ENCODE measurements around the gene GPHN.
"Not testable (repeated sequence)": the region's sequence is repeated elsewhere in the genome, so short reads cannot be mapped to it uniquely, and the experiment has no call there.

Gene GPHN

DNA sequence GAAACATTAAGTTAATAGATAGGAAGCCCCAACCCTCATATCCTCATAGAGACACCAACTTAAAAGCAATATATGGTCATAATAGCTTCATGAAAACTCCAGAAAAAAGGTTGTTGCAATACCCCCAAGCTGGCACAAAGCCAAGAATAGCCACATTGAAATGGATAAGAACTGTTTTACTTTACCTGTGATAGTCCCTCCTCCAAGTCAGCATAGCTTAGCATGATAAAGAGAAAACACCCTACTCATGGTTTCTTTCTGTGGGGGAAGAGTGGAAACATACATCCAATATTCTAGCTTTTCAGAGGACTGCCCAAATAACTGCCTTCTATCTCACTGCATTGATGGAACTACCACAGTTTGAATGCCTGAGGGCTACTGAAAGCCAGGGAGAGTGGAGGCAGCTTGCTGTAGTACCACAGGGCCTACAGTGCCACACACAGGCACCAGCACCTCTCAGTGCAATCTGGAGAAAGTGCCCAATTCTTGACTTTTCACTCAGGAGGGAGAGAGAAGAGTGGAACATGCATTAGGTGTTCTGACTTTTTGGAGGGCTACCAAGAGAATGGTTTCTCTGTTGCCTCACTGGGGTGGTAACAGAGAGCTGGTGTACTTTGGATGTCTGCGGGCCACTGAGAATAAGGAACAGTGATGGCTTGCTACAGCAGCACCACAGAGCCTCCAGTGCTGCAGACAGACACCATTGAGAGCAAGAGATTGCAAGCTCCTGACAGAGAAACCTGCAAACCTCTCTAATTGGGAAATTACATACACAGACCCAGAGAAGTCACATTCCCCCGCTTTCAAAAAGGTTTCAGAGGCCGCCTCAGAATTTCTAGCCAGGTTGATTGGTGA is 524.2 kb downstream of the GPHN start:
- H3K4me1 Mint-ChIP-seq: no peaks in the 10 kb centered on the region
- no peaks in the 10 kb centered on the region for H3K27me3 Mint-ChIP-seq
- H3K36me3 Mint-ChIP-seq: peaks cover 3% of the 10 kb centered on the region
- DNase-seq: no peak
- CTCF ChIA-PET: no interaction called here
- no peak overlapping the region for H3K4me3 Mint-ChIP-seq
- H3K9me3 Mint-ChIP-seq: peaks cover 3% of the 10 kb centered on the region
- H3K27ac Mint-ChIP-seq: no peak overlapping the region

DNA sequence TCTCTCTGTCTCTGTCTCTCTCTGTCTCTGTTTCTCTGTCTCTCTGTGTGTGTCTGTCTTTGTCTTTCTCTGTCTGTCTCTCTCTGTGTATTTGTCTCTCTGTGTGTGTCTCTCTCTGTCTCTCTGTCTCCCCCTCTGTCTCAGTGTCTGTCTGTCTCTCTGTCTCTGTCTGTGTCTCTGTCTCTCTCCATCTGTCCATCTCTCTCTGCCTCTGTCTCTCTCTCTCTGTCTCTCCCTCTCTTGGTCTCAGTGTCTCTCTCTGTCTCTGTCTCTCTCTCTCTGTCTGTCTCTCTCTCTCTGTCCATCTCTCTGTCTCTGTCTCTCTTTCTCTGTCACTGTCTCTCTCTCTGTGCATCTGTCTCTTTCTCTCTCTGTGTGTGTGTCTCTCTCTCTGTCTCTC is 537.5 kb downstream of the GPHN start:
- CTCF ChIA-PET: no interaction called here
- no peak for DNase-seq
- Mint-ChIP-seq H3K4me3 (no peak overlapping the region), H3K27ac (no peak overlapping the region), H3K9me3 (peaks cover 2% of the 10 kb centered on the region), H3K27me3 (no peaks in the 10 kb centered on the region), H3K36me3 (peaks cover 4% of the 10 kb centered on the region), H3K4me1 (no peaks in the 10 kb centered on the region)

- Mint-ChIP-seq H3K9me3 (peaks cover 25% of the 10 kb centered on the region), H3K4me3 (no peak overlapping the region), H3K4me1 (no peaks in the 10 kb centered on the region), H3K27me3 (no peaks in the 10 kb centered on the region), H3K36me3 (peaks cover 4% of the 10 kb centered on the region), H3K27ac (no peak overlapping the region)
- CTCF ChIA-PET: interaction anchor here (0.6 kb wide), 1 partner anchor 54 kb away, joined by 3 read pairs; no protein-coding TSS in a partner anchor
- no peak for DNase-seq
Measured at GRCh38 chr14:67050896-67051295, 542.9 kb downstream of the GPHN start.

GRCh38 chr14:67056684-67057083 is 548.7 kb downstream of the GPHN start:
- H3K4me3 Mint-ChIP-seq: no peak overlapping the region
- H3K9me3 Mint-ChIP-seq: peaks cover 25% of the 10 kb centered on the region
- H3K36me3 Mint-ChIP-seq: peaks cover 4% of the 10 kb centered on the region
- H3K27me3 Mint-ChIP-seq: no peaks in the 10 kb centered on the region
- no peak overlapping the region for H3K27ac Mint-ChIP-seq
- no peak for DNase-seq
- CTCF ChIA-PET: no interaction called here
- no peaks in the 10 kb centered on the region for H3K4me1 Mint-ChIP-seq

GRCh38 chr14:67059596-67059995 is 551.6 kb downstream of the GPHN start:
- Mint-ChIP-seq H3K27me3 (no peaks in the 10 kb centered on the region), H3K36me3 (peaks cover 7% of the 10 kb centered on the region), H3K9me3 (peaks cover 11% of the 10 kb centered on the region), H3K4me1 (no peaks in the 10 kb centered on the region), H3K27ac (no peak overlapping the region), H3K4me3 (no peak overlapping the region)
- no peak for DNase-seq
- CTCF ChIA-PET: no interaction called here

GRCh38 chr14:67060546-67060945 is 552.6 kb downstream of the GPHN start:
- CTCF ChIA-PET: no interaction called here
- DNase-seq: no peak
- peaks cover 15% of the 10 kb centered on the region for H3K9me3 Mint-ChIP-seq
- no peaks in the 10 kb centered on the region for H3K27me3 Mint-ChIP-seq
- H3K4me3 Mint-ChIP-seq: no peak overlapping the region
- no peaks in the 10 kb centered on the region for H3K4me1 Mint-ChIP-seq
- H3K27ac Mint-ChIP-seq: no peak overlapping the region
- H3K36me3 Mint-ChIP-seq: peaks cover 9% of the 10 kb centered on the region

DNA sequence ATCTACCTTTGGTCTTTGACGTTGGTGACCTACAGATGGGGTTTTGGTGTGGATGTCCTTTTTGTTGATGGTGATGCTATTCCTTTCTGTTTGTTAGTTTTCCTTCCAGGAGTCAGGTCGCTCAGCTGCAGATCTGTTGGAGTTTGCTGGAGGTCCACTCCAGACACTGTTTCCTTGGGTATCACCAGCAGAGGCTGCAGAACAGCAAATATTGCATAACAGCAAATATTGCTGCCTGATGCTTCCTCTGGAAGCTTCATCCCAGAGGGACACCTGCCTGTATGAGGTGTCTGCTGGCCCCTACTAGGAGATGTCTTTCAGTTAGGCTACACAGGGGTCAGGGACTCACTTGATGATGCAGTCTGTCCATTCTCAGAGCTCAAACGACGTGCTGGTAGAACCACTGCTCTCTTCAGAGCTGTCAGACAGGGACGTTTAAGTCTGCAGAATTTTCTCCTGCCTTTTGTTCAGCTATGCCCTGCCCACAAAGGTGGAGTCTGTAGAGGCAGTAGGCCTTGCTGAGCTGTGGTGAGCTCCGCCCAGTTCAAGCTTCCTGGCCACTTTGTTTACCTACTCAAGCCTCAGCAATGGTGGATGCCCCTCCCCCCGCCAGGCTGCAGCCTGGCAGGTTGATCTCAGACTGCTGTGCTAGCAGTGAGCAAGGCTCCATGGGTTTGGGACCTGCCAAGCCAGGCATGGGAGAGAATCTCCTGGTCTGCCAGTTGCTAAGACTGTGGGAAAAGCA is 559.3 kb downstream of the GPHN start:
- peaks cover 19% of the 10 kb centered on the region for H3K36me3 Mint-ChIP-seq
- CTCF ChIA-PET, H3K4me3 Mint-ChIP-seq, H3K27me3 Mint-ChIP-seq: not testable (repeated sequence)
- peaks cover 14% of the 10 kb centered on the region for H3K4me1 Mint-ChIP-seq
- H3K27ac Mint-ChIP-seq: peak overlapping the region; percentile 21
- peaks cover 17% of the 10 kb centered on the region for H3K9me3 Mint-ChIP-seq
- peak; percentile 60 for DNase-seq

GRCh38 chr14:67068251-67068650 is 560.3 kb downstream of the GPHN start:
- no peak overlapping the region for H3K27ac Mint-ChIP-seq
- no peaks in the 10 kb centered on the region for H3K27me3 Mint-ChIP-seq
- H3K4me3 Mint-ChIP-seq: no peak overlapping the region
- no peak for DNase-seq
- peaks cover 18% of the 10 kb centered on the region for H3K36me3 Mint-ChIP-seq
- peaks cover 16% of the 10 kb centered on the region for H3K9me3 Mint-ChIP-seq
- H3K4me1 Mint-ChIP-seq: peaks cover 14% of the 10 kb centered on the region
- CTCF ChIA-PET: interaction anchor here (0.6 kb wide), 1 partner anchor 276 kb away, joined by 3 read pairs; no protein-coding TSS in a partner anchor

- no peak for DNase-seq
- Mint-ChIP-seq H3K27me3 (no peaks in the 10 kb centered on the region), H3K36me3 (peaks cover 11% of the 10 kb centered on the region), H3K9me3 (peaks cover 6% of the 10 kb centered on the region), H3K4me3 (no peak overlapping the region), H3K4me1 (peaks cover 14% of the 10 kb centered on the region), H3K27ac (no peak overlapping the region)
- CTCF ChIA-PET: no interaction called here
Measured at GRCh38 chr14:67071506-67071905, 563.6 kb downstream of the GPHN start.

DNA sequence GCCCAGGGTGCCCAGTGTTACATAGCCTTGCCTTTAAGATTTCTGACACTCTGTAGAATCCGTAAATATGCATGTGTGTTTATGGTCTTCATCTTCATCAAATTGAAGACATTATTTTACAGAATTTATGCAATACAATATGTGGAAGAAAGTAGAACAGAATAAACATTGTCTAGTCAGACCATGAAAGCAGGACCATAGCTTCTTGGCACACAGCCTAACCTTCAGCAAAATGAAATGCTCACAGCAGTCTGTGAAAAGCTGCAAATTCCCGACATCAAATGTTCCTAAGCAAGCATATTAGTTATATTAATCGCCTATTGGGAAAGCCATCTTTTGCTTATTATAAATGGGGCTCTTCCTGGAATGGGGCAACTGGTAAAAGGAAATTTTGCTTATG is 570.0 kb downstream of the GPHN start:
- Mint-ChIP-seq H3K4me1 (no peaks in the 10 kb centered on the region), H3K27ac (no peak overlapping the region), H3K4me3 (no peak overlapping the region), H3K27me3 (no peaks in the 10 kb centered on the region), H3K36me3 (no peaks in the 10 kb centered on the region), H3K9me3 (peaks cover 7% of the 10 kb centered on the region)
- no peak for DNase-seq
- CTCF ChIA-PET: interaction anchor here (0.8 kb wide), 1 partner anchor 338 kb away, joined by 3 read pairs; no protein-coding TSS in a partner anchor

GRCh38 chr14:67079846-67080245 is 571.9 kb downstream of the GPHN start:
- DNase-seq: no peak
- H3K36me3 Mint-ChIP-seq: no peaks in the 10 kb centered on the region
- no peaks in the 10 kb centered on the region for H3K27me3 Mint-ChIP-seq
- H3K27ac Mint-ChIP-seq: no peak overlapping the region
- CTCF ChIA-PET: no interaction called here
- H3K9me3 Mint-ChIP-seq: peaks cover 7% of the 10 kb centered on the region
- H3K4me1 Mint-ChIP-seq: no peaks in the 10 kb centered on the region
- no peak overlapping the region for H3K4me3 Mint-ChIP-seq

GRCh38 chr14:67108230-67108629 is 600.3 kb downstream of the GPHN start:
- no peak overlapping the region for H3K27ac Mint-ChIP-seq
- peaks cover 19% of the 10 kb centered on the region for H3K9me3 Mint-ChIP-seq
- CTCF ChIA-PET: no interaction called here
- no peaks in the 10 kb centered on the region for H3K4me1 Mint-ChIP-seq
- H3K36me3 Mint-ChIP-seq: peaks cover 4% of the 10 kb centered on the region
- H3K27me3 Mint-ChIP-seq: no peaks in the 10 kb centered on the region
- DNase-seq: no peak
- no peak overlapping the region for H3K4me3 Mint-ChIP-seq

DNA sequence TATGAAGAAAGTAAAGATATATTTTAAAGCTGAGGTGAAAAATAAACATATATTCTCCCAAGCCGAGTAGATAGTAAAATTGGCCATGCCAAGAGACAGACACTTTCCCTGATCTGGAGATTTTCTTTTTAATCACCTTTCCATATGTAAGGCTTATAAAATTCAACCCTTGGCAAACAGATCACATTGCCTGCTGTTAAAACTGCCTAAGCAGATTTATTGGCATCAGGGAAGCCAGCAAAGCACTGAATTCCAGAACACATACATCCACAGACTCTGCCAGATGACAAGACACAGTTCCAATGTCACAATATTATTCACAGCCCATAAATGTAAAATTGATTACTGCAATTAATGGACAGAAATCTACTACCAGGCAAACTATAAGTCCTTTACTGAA is 603.1 kb downstream of the GPHN start:
- peaks cover 2% of the 10 kb centered on the region for H3K36me3 Mint-ChIP-seq
- H3K9me3 Mint-ChIP-seq: peaks cover 8% of the 10 kb centered on the region
- CTCF ChIA-PET: no interaction called here
- H3K4me1 Mint-ChIP-seq: no peaks in the 10 kb centered on the region
- no peak overlapping the region for H3K4me3 Mint-ChIP-seq
- DNase-seq: no peak
- H3K27me3 Mint-ChIP-seq: no peaks in the 10 kb centered on the region
- no peak overlapping the region for H3K27ac Mint-ChIP-seq

DNA sequence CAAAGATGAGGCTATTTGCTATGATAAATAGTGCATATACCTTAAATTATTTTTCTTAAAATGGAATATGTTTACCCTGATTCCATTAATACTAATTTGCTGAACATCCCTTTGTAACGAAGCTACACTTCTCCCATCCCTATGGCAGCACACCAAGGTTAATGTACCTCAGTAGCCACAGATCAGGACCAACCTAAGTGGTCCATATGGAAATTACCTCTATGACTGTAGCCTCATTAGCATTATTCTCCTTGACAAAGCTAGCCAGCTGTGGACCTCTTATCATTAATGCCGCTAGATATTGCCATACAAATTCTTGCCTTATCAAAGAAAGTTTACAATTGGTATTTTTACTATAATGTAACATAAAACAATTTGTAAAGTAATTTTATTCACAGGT is 604.4 kb downstream of the GPHN start:
- Mint-ChIP-seq H3K36me3 (no peaks in the 10 kb centered on the region), H3K27me3 (no peaks in the 10 kb centered on the region), H3K4me1 (no peaks in the 10 kb centered on the region), H3K9me3 (no peaks in the 10 kb centered on the region), H3K27ac (no peak overlapping the region), H3K4me3 (no peak overlapping the region)
- DNase-seq: no peak
- CTCF ChIA-PET: no interaction called here

DNA sequence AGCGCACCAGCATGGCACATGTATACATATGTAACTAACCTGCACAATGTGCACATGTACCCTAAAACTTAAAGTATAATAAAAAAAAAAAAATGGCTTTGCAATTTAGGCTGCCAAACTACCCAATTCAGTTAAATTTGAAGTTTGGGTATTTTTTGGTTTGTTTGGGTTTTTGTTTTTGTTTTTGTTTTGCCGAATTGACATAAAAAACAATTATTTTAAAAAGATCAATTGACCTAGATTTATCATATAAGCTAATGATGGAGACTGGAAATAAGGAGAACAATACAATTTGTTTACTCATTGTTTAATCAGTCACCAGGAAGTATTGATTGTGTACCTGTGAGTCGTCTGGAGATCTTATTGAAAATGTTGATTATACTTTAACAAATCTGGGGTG is 619.2 kb downstream of the GPHN start:
- Mint-ChIP-seq H3K36me3 (peaks cover 4% of the 10 kb centered on the region), H3K4me1 (no peaks in the 10 kb centered on the region), H3K27ac (no peak overlapping the region), H3K4me3 (no peak overlapping the region), H3K27me3 (no peaks in the 10 kb centered on the region), H3K9me3 (no peaks in the 10 kb centered on the region)
- CTCF ChIA-PET: interaction anchor here (0.6 kb wide), 1 partner anchor 660 kb away, joined by 3 read pairs; no protein-coding TSS in a partner anchor
- no peak for DNase-seq

All from activated naive CD4-positive, alpha-beta T cell treated with anti-CD3 and anti-CD28 coated beads, Interleukin-2, amount 10 ng/mL, durations not matched to agents 7 days and 5 days (primary cell).